ENCODE results near the gene ACTN3. TPM values are rescaled to one million over a fixed set of nuclear protein-coding genes. Genes with fewer than 3 reads are reported as not detected.

ACTN3 gene
- total and polyA plus RNA-seq, 2 of the 4 experiments (the other 2 are of a cell fraction), result under 0.01 to 0.05 TPM

DNA sequence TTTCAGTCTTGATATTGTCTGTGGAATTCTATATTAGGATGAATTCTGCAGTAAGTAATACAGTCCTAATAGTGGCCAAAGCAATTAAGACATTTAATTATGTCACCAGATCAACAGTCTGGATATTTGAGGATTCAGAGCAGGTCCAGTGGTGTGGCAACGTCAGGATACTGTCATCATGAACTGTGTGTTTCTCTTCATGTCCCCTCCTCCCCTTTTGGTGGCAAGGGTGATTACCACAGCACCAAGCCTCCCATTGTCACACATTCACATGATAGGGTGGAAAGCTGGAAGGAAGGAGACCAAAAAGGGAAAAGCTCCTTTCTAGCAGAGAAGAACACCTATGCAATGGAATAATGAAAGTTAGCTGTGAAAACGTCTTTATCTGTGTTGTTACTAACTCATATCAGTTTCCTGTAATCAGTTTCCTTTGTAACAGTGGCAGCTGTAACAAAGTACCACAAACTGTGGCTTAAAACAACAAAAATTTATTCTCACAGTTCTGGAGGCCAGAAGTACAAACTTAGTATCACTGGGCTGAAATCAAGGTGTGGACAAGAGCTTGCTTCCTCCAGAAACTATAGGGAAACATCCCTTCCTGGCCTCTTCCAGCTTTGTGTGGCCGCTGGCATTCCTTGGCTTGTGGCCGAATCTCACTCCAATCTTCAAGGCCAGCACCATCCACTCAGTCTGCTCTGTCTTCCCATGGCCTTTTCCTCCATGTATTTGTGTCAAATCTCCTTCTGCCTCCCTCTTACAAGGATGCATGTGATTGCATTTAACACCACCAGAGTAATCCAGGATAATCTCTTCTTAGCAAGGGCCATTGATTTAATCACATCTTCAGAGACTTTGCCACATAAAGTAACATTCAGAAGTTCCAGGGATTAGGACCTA, 63.3 kb downstream of the ACTN3 start (continued):
- TF ChIP-seq NFE2L2 (IDR thresholded peaks at IDR 0.05; ENCODE audit: low read depth, low read length), result no peak

- ATAC-seq (ENCODE audit: low read depth) (no peak), DNase-seq (no peak)
- Histone ChIP-seq H3K23ac (ENCODE audit: low read depth, low read length) (no peak overlapping the region), H3K9me1 (ENCODE audit: insufficient read depth, low read length) (no peaks in the 10 kb centered on the region), H2BK5ac (ENCODE audit: low read depth, low read length, poor library complexity, severe bottlenecking) (no peak overlapping the region), H2AFZ (replicated peaks; ENCODE audit: low read length, poor library complexity) (no peak overlapping the region), H3K9me3 (ENCODE audit: control insufficient read depth, insufficient read depth, low read length) (no peaks in the 10 kb centered on the region), H4K91ac (ENCODE audit: insufficient read depth, low read depth, low read length) (no peak overlapping the region), H2AK5ac (ENCODE audit: low read depth, low read length) (no peak overlapping the region), H4K5ac (ENCODE audit: low read depth, low read length) (no peak overlapping the region), H4K8ac (ENCODE audit: low read depth in 2 of 2, low read length in 2 of 2) (no peak overlapping the region), H4K20me1 (ENCODE audit: insufficient read depth, low read length) (peaks cover 12% of the 10 kb centered on the region), H3K18ac (ENCODE audit: low read depth, low read length) (no peak overlapping the region), H3K27me3 (ENCODE audit: control insufficient read depth, insufficient read depth, low read length) (no peaks in the 10 kb centered on the region), H3K4ac (ENCODE audit: low read depth, low read length) (no peak overlapping the region), H3K9ac (ENCODE audit: low read depth, low read length) (no peak overlapping the region), H2BK120ac (ENCODE audit: low read depth, low read length) (no peak overlapping the region), H3K4me2 (ENCODE audit: low read depth, low read length) (no peak overlapping the region), H2AK9ac (replicated peaks; ENCODE audit: low read depth, low read length, poor library complexity) (no peak overlapping the region), H3K4me1 (ENCODE audit: control insufficient read depth, insufficient read depth, low read length) (no peaks in the 10 kb centered on the region), H3K79me1 (ENCODE audit: low read depth in 1 of 2, low read length in 2 of 2) (peaks cover 5 to 22% of the 10 kb centered on the region in 2 experiments; a peak in 3 of 4 replicates), H3K27ac (ENCODE audit: insufficient read depth, low read length) (no peak overlapping the region), H2BK20ac (ENCODE audit: low read depth, low read length) (no peak overlapping the region), H3K36me3 (ENCODE audit: control insufficient read depth, insufficient read depth, low read length) (no peaks in the 10 kb centered on the region), H3K56ac (ENCODE audit: extremely low read depth, insufficient read depth, low read length) (no peak overlapping the region), H3K14ac (replicated peaks; ENCODE audit: low read depth, low read length) (no peak overlapping the region), H2BK15ac (ENCODE audit: low read depth, low read length) (no peak overlapping the region), H3K4me3 (ENCODE audit: insufficient read depth, low read depth, low read length) (no peak overlapping the region)
- no peak for TF ChIP-seq RCOR1 (IDR thresholded peaks at IDR 0.05; ENCODE audit: insufficient replicate concordance, low read length)
- TF ChIP-seq, protein P1, sequence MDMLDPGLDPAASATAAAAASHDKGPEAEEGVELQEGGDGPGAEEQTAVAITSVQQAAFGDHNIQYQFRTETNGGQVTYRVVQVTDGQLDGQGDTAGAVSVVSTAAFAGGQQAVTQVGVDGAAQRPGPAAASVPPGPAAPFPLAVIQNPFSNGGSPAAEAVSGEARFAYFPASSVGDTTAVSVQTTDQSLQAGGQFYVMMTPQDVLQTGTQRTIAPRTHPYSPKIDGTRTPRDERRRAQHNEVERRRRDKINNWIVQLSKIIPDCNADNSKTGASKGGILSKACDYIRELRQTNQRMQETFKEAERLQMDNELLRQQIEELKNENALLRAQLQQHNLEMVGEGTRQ (IDR thresholded peaks at IDR 0.05; ENCODE audit: low read depth, low read length), result no peak
- dilution Hi-C loops (cut with HindIII; ENCODE audit: low sequenced_read_pairs, unreplicated experiment), result no loop called here
- in situ Hi-C loops (cut with MboI; ENCODE audit: low sequenced_read_pairs), result no loop called here
- intact Hi-C loops (cut with micrococcal nuclease), result no loop called here
- BruUV-seq (replicated peaks), result no TSS peak
- no CpG with 5 or more reads among the region's 1 CpG for WGBS, 2 experiments (ENCODE audit: extremely low coverage in 2 of 2, insufficient read length in 1 of 2)
- ChIA-PET CTCF (no interaction called here), POLR2A (ENCODE audit: unreplicated experiment) (no interaction called here)
Observed at GRCh38 chr11:66612458-66612857, 65.8 kb downstream of the ACTN3 start.

Other genes starting within 250 kb of the ACTN3 start
- gene CD248, start 229.9 kb upstream of the ACTN3 start, total RNA-seq (2012; rRNA removed), result 19.5 and 25.6 TPM in 2 replicates
- gene CD248, start 229.9 kb upstream of the ACTN3 start, polyA plus RNA-seq (2012; rRNA removed), result 209 and 223 TPM in 2 replicates
- gene RIN1, start 210.5 kb upstream of the ACTN3 start, total RNA-seq (2012; rRNA removed), result 9.9 and 10.6 TPM in 2 replicates
- gene RIN1, start 210.5 kb upstream of the ACTN3 start, polyA plus RNA-seq (2012; rRNA removed), result 20.8 and 27.1 TPM in 2 replicates
- 57.9 and 67.2 TPM in 2 replicates for gene BRMS1, start 201.8 kb upstream of the ACTN3 start, total RNA-seq (2012; rRNA removed)
- 48.3 and 51.9 TPM in 2 replicates for gene BRMS1, start 201.8 kb upstream of the ACTN3 start, polyA plus RNA-seq (2012; rRNA removed)
- gene B4GAT1, start 199.3 kb upstream of the ACTN3 start, total RNA-seq (2012; rRNA removed), result 10.6 and 13.9 TPM in 2 replicates
- 18.4 and 20.5 TPM in 2 replicates for gene B4GAT1, start 199.3 kb upstream of the ACTN3 start, polyA plus RNA-seq (2012; rRNA removed)
- under 0.01 TPM in 2 replicates for gene SLC29A2, start 175.1 kb upstream of the ACTN3 start, total RNA-seq (2012; rRNA removed)
- gene SLC29A2, start 175.1 kb upstream of the ACTN3 start, polyA plus RNA-seq (2012; rRNA removed), result 0.87 and 1.2 TPM in 2 replicates
- under 0.01 TPM in 1 of 2 replicates, not detected in the other for gene NPAS4, start 125.9 kb upstream of the ACTN3 start, total RNA-seq (2012; rRNA removed)
- 0.77 and 0.89 TPM in 2 replicates for gene NPAS4, start 125.9 kb upstream of the ACTN3 start, polyA plus RNA-seq (2012; rRNA removed)
- 39.2 and 45.5 TPM in 2 replicates for gene MRPL11, start 108.1 kb upstream of the ACTN3 start, total RNA-seq (2012; rRNA removed)
- gene MRPL11, start 108.1 kb upstream of the ACTN3 start, polyA plus RNA-seq (2012; rRNA removed), result 45.6 and 46.6 TPM in 2 replicates
- 3.9 and 5.0 TPM in 2 replicates for gene PELI3, start 80.0 kb upstream of the ACTN3 start, total RNA-seq (2012; rRNA removed)
- gene PELI3, start 80.0 kb upstream of the ACTN3 start, polyA plus RNA-seq (2012; rRNA removed), result 6.3 and 6.5 TPM in 2 replicates
- 51.8 and 52.8 TPM in 2 replicates for gene DPP3, start 66.5 kb upstream of the ACTN3 start, total RNA-seq (2012; rRNA removed)
- 66.3 and 90.3 TPM in 2 replicates for gene DPP3, start 66.5 kb upstream of the ACTN3 start, polyA plus RNA-seq (2012; rRNA removed)
- gene BBS1, start 36.3 kb upstream of the ACTN3 start, total RNA-seq (2012; rRNA removed), result 13.9 and 16.5 TPM in 2 replicates
- 17.3 and 20.6 TPM in 2 replicates for gene BBS1, start 36.3 kb upstream of the ACTN3 start, polyA plus RNA-seq (2012; rRNA removed)
- gene ZDHHC24, start 855 bp upstream of the ACTN3 start, total RNA-seq (2012; rRNA removed), result 3.2 and 3.6 TPM in 2 replicates
- 10.9 and 18.1 TPM in 2 replicates for gene ZDHHC24, start 855 bp upstream of the ACTN3 start, polyA plus RNA-seq (2012; rRNA removed)
- 3.6 and 4.1 TPM in 2 replicates for gene CTSF, start 21.7 kb downstream of the ACTN3 start, total RNA-seq (2012; rRNA removed)
- gene CTSF, start 21.7 kb downstream of the ACTN3 start, polyA plus RNA-seq (2012; rRNA removed), result 15.2 and 16.0 TPM in 2 replicates
- gene CCDC87, start 46.2 kb downstream of the ACTN3 start, total RNA-seq (2012; rRNA removed), result under 0.01 and 0.18 TPM in 2 replicates
- 0.14 and 0.19 TPM in 2 replicates for gene CCDC87, start 46.2 kb downstream of the ACTN3 start, polyA plus RNA-seq (2012; rRNA removed)
- 20.1 and 21.4 TPM in 2 replicates for gene CCS, start 46.3 kb downstream of the ACTN3 start, total RNA-seq (2012; rRNA removed)
- gene CCS, start 46.3 kb downstream of the ACTN3 start, polyA plus RNA-seq (2012; rRNA removed), result 53.0 and 54.6 TPM in 2 replicates
- gene RBM14, start 69.7 kb downstream of the ACTN3 start, total RNA-seq (2012; rRNA removed), result 9.3 and 12.2 TPM in 2 replicates
- gene RBM14, start 69.7 kb downstream of the ACTN3 start, polyA plus RNA-seq (2012; rRNA removed), result 31.1 and 34.8 TPM in 2 replicates
- 175 and 198 TPM in 2 replicates for gene RBM4, start 91.8 kb downstream of the ACTN3 start, total RNA-seq (2012; rRNA removed)
- gene RBM4, start 91.8 kb downstream of the ACTN3 start, polyA plus RNA-seq (2012; rRNA removed), result 165 and 176 TPM in 2 replicates
- 23.1 and 25.6 TPM in 2 replicates for gene RBM4B, start 131.0 kb downstream of the ACTN3 start, total RNA-seq (2012; rRNA removed)
- gene RBM4B, start 131.0 kb downstream of the ACTN3 start, polyA plus RNA-seq (2012; rRNA removed), result 21.1 and 26.7 TPM in 2 replicates
- 0.18 and 0.56 TPM in 2 replicates for gene SPTBN2, start 182.3 kb downstream of the ACTN3 start, total RNA-seq (2012; rRNA removed)
- 0.41 and 0.57 TPM in 2 replicates for gene SPTBN2, start 182.3 kb downstream of the ACTN3 start, polyA plus RNA-seq (2012; rRNA removed)

Measured in IMR-90 (cell line).